GM19468 (cell line): ENCODE data around the gene NPAS2.
A peak's percentile ranks its signal among the peaks of the same experiment; 100 is the strongest.

Source experiments
- ATAC-seq: cut with Tn5 transposase; IDR thresholded peaks from one replicate; pipeline ENCODE4 v1.9.1; 2021; ENCODE audit warnings: mild to moderate bottlenecking, moderate library complexity, moderate number of reproducible peaks; ENCODE audit not compliant: unreplicated experiment; ENCODE audit errors: extremely low read depth

NPAS2 gene

GRCh38 chr2:100898035-100898665, 78.2 kb downstream of the NPAS2 start:
- no peak for ATAC-seq

GRCh38 chr2:100900156-100900795, 80.3 kb downstream of the NPAS2 start:
- ATAC-seq = no peak

- ATAC-seq = no peak
Observed at GRCh38 chr2:100902817-100903405, 83.0 kb downstream of the NPAS2 start.

- no peak for ATAC-seq
Observed at GRCh38 chr2:100903534-100904258, 83.8 kb downstream of the NPAS2 start.

GRCh38 chr2:100905132-100905805, 85.3 kb downstream of the NPAS2 start:
- no peak for ATAC-seq

- no peak for ATAC-seq
Observed at GRCh38 chr2:100906131-100906530, 86.2 kb downstream of the NPAS2 start.

GRCh38 chr2:100906679-100907078, 86.7 kb downstream of the NPAS2 start:
- no peak for ATAC-seq

GRCh38 chr2:100907832-100908231, 87.9 kb downstream of the NPAS2 start:
- no peak for ATAC-seq

GRCh38 chr2:100909534-100910081, 89.7 kb downstream of the NPAS2 start:
- no peak for ATAC-seq

- no peak for ATAC-seq
Observed at GRCh38 chr2:100910111-100910510, 90.2 kb downstream of the NPAS2 start.

GRCh38 chr2:100919316-100919715, 99.4 kb downstream of the NPAS2 start:
- ATAC-seq = no peak

- no peak for ATAC-seq
Observed at GRCh38 chr2:100921685-100922161, 101.8 kb downstream of the NPAS2 start.

GRCh38 chr2:100923461-100924060, 103.6 kb downstream of the NPAS2 start:
- no peak for ATAC-seq

- no peak for ATAC-seq
Observed at GRCh38 chr2:100924122-100924519, 104.2 kb downstream of the NPAS2 start.

GRCh38 chr2:100924520-100925451, 104.8 kb downstream of the NPAS2 start:
- peak; percentile 35 for ATAC-seq

GRCh38 chr2:100928235-100928634, 108.3 kb downstream of the NPAS2 start:
- no peak for ATAC-seq

- no peak for ATAC-seq
Observed at GRCh38 chr2:100929147-100929546, 109.2 kb downstream of the NPAS2 start.

GRCh38 chr2:100934504-100935371, 114.8 kb downstream of the NPAS2 start:
- ATAC-seq = no peak
